HFFc6 (cell line): ENCODE results near the gene JAM2. TPM values are rescaled to one million over a fixed set of nuclear protein-coding genes. Genes with fewer than 3 reads are reported as not detected.

ENCODE experiments used
- DNase-seq: peaks from one replicate; pipeline ENCODE4 v3.0.0-alpha.2; 2018
- H3K27ac Mint-ChIP-seq: 2 replicates; pipeline ENCODE4 v1.8.0; 2020; ENCODE audit warnings: mild to moderate bottlenecking, mixed read lengths
- H3K27me3 Mint-ChIP-seq: 2 replicates; pipeline ENCODE4 v1.8.0; 2021; ENCODE audit warnings: mild to moderate bottlenecking, moderate library complexity, mixed read lengths; ENCODE audit not compliant: insufficient read depth
- H3K36me3 Mint-ChIP-seq: 2 replicates; pipeline ENCODE4 v1.8.0; 2021; ENCODE audit warnings: low read depth, mixed read lengths
- H3K4me1 Mint-ChIP-seq: 2 replicates; pipeline ENCODE4 v1.8.0; 2020; ENCODE audit warnings: low read depth, mixed read lengths
- H3K4me3 Mint-ChIP-seq: 2 replicates; pipeline ENCODE4 v1.8.0; 2020; ENCODE audit warnings: mild to moderate bottlenecking, moderate library complexity, mixed read lengths
- H3K9me3 Mint-ChIP-seq: 2 replicates; pipeline ENCODE4 v1.8.0; 2020; ENCODE audit warnings: mild to moderate bottlenecking, mixed read lengths
- total RNA-seq, 6 experiments: library from RNA; stranded (reverse); fragmentation: NEBNext Ultra II Directional; extraction: Animal tissue kit (Norgen Biotek cat#: 25700); gene quantifications; 2 replicates in 1 of 6; 3 replicates in 5 of 6; pipeline ENCODE4 v1.2.3, GENCODE V29; 2021
- TF ChIP-seq, protein P1 (sequence below): fragments of 200-600 bp; sonication (generic); IDR thresholded peaks from 2 replicates; pipeline ENCODE4 v1.5.0; 2021; ENCODE audit warnings: antibody characterized with exemption, mild to moderate bottlenecking

Gene JAM2
- total RNA-seq, 6 experiments from 2014 or later: 0.19 to 0.48 (median 0.31) TPM; not detected in 1

DNA sequence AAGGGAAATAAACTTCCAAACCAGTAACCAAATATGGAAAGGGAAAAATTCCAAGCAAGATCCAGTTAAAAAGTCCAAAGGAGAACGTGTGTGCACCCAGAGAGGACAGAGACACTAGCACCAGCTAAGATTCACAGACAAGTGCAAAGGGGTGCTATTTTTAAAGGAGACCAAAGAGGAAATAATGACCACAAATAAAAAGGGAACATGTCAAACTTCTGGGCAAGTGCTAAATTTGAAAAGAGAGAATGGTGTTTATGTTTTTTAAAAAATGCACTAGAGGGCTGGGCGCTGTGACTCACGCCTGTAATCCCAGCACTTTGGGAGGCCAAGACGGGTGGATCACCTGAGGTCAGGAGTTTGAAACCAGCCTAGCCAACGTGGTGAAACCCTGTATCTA lies 8.6 kb downstream of the JAM2 start:
- H3K27ac Mint-ChIP-seq: no peak overlapping the region
- no peak overlapping the region for H3K4me3 Mint-ChIP-seq
- no peaks in the 10 kb centered on the region for H3K36me3 Mint-ChIP-seq
- H3K27me3 Mint-ChIP-seq: peaks cover 7% of the 10 kb centered on the region; the same call in 1 of the 2 replicates
- no peaks in the 10 kb centered on the region for H3K9me3 Mint-ChIP-seq
- TF ChIP-seq, protein P1, sequence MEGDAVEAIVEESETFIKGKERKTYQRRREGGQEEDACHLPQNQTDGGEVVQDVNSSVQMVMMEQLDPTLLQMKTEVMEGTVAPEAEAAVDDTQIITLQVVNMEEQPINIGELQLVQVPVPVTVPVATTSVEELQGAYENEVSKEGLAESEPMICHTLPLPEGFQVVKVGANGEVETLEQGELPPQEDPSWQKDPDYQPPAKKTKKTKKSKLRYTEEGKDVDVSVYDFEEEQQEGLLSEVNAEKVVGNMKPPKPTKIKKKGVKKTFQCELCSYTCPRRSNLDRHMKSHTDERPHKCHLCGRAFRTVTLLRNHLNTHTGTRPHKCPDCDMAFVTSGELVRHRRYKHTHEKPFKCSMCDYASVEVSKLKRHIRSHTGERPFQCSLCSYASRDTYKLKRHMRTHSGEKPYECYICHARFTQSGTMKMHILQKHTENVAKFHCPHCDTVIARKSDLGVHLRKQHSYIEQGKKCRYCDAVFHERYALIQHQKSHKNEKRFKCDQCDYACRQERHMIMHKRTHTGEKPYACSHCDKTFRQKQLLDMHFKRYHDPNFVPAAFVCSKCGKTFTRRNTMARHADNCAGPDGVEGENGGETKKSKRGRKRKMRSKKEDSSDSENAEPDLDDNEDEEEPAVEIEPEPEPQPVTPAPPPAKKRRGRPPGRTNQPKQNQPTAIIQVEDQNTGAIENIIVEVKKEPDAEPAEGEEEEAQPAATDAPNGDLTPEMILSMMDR: no peak
- H3K4me1 Mint-ChIP-seq: no peaks in the 10 kb centered on the region; the same call in 1 of the 2 replicates
- DNase-seq: no peak

DNA sequence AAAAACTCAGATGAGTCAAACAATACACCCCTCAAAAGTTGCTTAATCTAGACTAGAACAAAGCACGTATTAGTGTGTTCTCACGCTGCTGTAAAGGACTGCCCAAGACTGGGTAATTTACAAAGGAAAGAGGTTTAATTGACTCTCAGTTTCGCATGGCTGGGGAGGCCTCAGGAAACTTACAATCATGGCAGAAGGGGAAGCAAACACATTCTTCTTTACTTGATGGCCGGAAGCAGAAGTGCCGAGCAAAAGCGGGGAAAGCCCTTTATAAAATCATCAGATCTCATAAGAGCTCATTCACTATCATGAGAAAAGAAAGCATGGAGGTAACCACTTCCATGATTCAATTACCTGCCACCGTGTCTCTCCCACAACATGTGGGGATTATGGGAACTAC lies 10.1 kb downstream of the JAM2 start:
- H3K9me3 Mint-ChIP-seq: no peaks in the 10 kb centered on the region
- H3K27me3 Mint-ChIP-seq: peaks cover 6% of the 10 kb centered on the region; the same call in 1 of the 2 replicates
- H3K27ac Mint-ChIP-seq: no peak overlapping the region
- no peak overlapping the region for H3K4me3 Mint-ChIP-seq
- TF ChIP-seq, protein P1: no peak
- no peaks in the 10 kb centered on the region for H3K36me3 Mint-ChIP-seq
- H3K4me1 Mint-ChIP-seq: no peaks in the 10 kb centered on the region; the same call in 1 of the 2 replicates
- DNase-seq: no peak

DNA sequence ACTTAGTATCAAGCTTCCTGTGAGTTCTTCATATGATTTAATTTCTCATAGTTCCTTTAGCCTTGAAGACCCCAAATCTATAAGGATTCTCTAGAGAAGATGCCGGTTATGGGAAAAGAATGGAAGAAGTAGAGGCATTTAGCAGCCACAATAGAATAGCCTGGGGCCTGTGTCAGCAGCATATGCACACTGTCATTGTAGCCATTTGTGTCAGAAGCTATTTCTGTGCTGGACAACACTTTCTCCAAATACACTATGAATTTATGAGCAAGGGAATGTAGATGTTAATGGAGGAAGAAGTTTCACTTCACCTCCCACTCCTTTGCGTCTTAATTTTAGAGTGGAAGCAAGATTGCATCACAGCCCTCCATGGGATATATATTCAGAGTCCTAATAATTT lies 17.4 kb downstream of the JAM2 start:
- TF ChIP-seq, protein P1: no peak

DNA sequence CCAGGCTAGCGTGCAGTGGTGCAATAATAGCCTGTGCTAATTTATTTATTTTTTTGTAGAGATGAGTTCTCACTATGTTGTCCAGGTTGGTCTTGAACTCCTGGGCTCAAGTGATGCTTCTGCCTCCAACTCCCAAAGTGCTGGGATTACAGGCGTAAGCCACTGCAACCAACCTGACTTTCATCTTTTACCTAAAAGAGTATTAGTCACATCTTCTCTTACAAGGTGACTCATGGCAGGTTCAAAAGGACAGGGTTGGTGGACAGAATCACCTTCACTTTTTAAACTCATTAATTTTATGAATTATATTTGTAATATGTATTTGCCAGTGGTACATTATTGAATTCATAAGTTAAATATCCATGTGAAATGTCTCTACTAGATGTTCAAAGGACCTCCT lies 18.1 kb downstream of the JAM2 start:
- TF ChIP-seq, protein P1: no peak
- H3K27ac Mint-ChIP-seq: no peak overlapping the region
- DNase-seq: no peak

More for the DNA sequence above, 17.4 kb downstream of the JAM2 start:
- no peak for DNase-seq
- no peak overlapping the region for H3K4me3 Mint-ChIP-seq
- H3K4me1 Mint-ChIP-seq: no peaks in the 10 kb centered on the region
- H3K9me3 Mint-ChIP-seq: no peaks in the 10 kb centered on the region
- H3K27ac Mint-ChIP-seq: no peak overlapping the region
- H3K36me3 Mint-ChIP-seq: no peaks in the 10 kb centered on the region
- peaks cover 5% of the 10 kb centered on the region; the same call in 1 of the 2 replicates for H3K27me3 Mint-ChIP-seq

DNA sequence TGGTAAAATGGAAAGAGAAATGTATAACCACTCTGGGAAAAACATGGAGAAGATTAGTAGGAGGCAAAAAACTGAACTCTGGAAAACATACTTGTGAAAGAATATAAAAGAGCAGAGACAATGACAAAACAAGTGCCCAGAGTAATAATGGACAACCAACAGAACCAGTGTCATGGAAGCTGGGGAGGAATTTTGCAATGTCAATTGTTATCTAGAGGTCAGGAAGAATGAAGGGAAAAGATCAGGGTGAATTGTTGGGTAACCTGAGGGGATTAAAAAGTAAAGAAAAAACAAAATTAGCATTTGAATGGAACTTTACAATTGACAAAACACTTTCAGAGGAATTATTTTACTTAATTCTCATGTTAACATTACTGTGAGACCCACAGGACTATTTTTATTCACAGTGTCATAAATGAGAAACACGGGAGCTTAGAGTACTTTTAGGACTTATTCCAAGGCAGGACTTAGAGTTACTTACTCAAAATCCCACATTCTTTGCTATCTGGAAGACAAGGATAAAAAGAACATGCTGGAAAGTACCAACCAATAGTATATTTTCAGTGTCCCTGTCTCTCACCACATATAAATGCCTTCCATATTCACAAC lies 19.5 kb downstream of the JAM2 start:
- DNase-seq: no peak
- no peaks in the 10 kb centered on the region for H3K4me1 Mint-ChIP-seq
- H3K36me3 Mint-ChIP-seq: no peaks in the 10 kb centered on the region
- TF ChIP-seq, protein P1: no peak
- no peaks in the 10 kb centered on the region for H3K9me3 Mint-ChIP-seq
- no peak overlapping the region for H3K27ac Mint-ChIP-seq
- H3K27me3 Mint-ChIP-seq: peaks cover 5% of the 10 kb centered on the region; the same call in 1 of the 2 replicates
- H3K4me3 Mint-ChIP-seq: no peak overlapping the region

More for the DNA sequence above, 18.1 kb downstream of the JAM2 start:
- Mint-ChIP-seq H3K36me3 (no peaks in the 10 kb centered on the region), H3K27me3 (peaks cover 5% of the 10 kb centered on the region; the same call in 1 of the 2 replicates), H3K4me3 (no peak overlapping the region), H3K9me3 (no peaks in the 10 kb centered on the region), H3K4me1 (no peaks in the 10 kb centered on the region)
